K562 (cell line): ENCODE measurements around the gene CTSW. TPM values are rescaled to one million over a fixed set of nuclear protein-coding genes. Genes with fewer than 3 reads are reported as not detected.
A peak's percentile ranks its signal among the peaks of the same experiment; 100 is the strongest.

Source experiments
- CBX2 ChIP-seq: fragments of 200-600 bp; sonication (generic); IDR thresholded peaks from one replicate; pipeline ENCODE4 v1.6.1; 2012; ENCODE audit warnings: mild to moderate bottlenecking, low read length, inconsistent platforms; ENCODE audit not compliant: insufficient read depth, poor library complexity, severe bottlenecking
- FOXP1 ChIP-seq: sonication (generic); formaldehyde crosslinking; IDR thresholded peaks from 2 replicates; pipeline ENCODE4 v1.8.0; 2022; ENCODE audit warnings: mild to moderate bottlenecking, missing genetic modification reagents
- GTF2F1 ChIP-seq: IDR thresholded peaks from 2 replicates; pipeline ENCODE4 v1.6.1; 2011; ENCODE audit warnings: low read depth, low read length, improper control_type of control experiment
- JUND ChIP-seq, 2 experiments: IDR thresholded peaks; 2 replicates in 1 of 2; 3 replicates in 1 of 2; pipeline ENCODE4 v1.6.1; 2011; ENCODE audit warnings: borderline replicate concordance in 2 of 2, low read depth in 2 of 2, low read length in 2 of 2, improper control_type of control experiment in 1 of 2, missing biosample characterization in 1 of 2, missing genetic modification characterization in 1 of 2, missing genetic modification reagents in 1 of 2
- NR2C2 ChIP-seq, 2 experiments: fragments of 200-800 bp in 1 of 2; sonication (Bioruptor generic) in 1 of 2; sonication (generic) in 1 of 2; formaldehyde crosslinking in 1 of 2; IDR thresholded peaks; 2 replicates each; pipeline versions ENCODE4 v1.6.1 to v1.8.0; 2016 to 2022; ENCODE audit warnings: mild to moderate bottlenecking in 1 of 2, missing compliant biosample characterization in 1 of 2, missing genetic modification characterization in 1 of 2, missing genetic modification reagents in 1 of 2
- NR4A1 ChIP-seq, 2 experiments: fragments of 250-450 bp in 1 of 2; fragments of 450-650 bp in 1 of 2; sonication (Bioruptor Pico) in 1 of 2; IDR thresholded peaks; 2 replicates each; pipeline versions ENCODE4 v1.4.0 to v1.6.1; 2016 to 2020; ENCODE audit warnings: mild to moderate bottlenecking in 2 of 2, missing compliant biosample characterization in 1 of 2, missing genetic modification characterization in 1 of 2, moderate library complexity in 1 of 2
- POLR3A ChIP-seq: IDR thresholded peaks from 2 replicates; pipeline ENCODE4 v1.6.1; 2011; ENCODE audit warnings: borderline replicate concordance, mild to moderate bottlenecking, moderate library complexity; ENCODE audit not compliant: insufficient read length, insufficient read depth; ENCODE audit errors: extremely low read depth
- PTBP1 ChIP-seq: fragments of 200-400 bp; formaldehyde crosslinking; IDR thresholded peaks from 2 replicates; pipeline ENCODE4 v1.6.1; 2017; ENCODE audit warnings: low read depth, low read length
- SIN3A ChIP-seq, 2 experiments: fragments of 150-350 bp in 1 of 2; IDR thresholded peaks; 2 replicates each; pipeline ENCODE4 v1.6.1; 2011 to 2016; ENCODE audit warnings: borderline replicate concordance in 2 of 2, low read depth in 2 of 2, low read length in 2 of 2, mild to moderate bottlenecking in 2 of 2, moderate library complexity in 2 of 2; ENCODE audit not compliant: control insufficient read depth in 1 of 2
- SOX6 ChIP-seq: fragments of 450-650 bp; IDR thresholded peaks from 2 replicates; pipeline ENCODE4 v1.6.1; 2014; ENCODE audit warnings: mild to moderate bottlenecking
- TARDBP ChIP-seq: fragments of 450-650 bp; IDR thresholded peaks from 2 replicates; pipeline ENCODE4 v1.6.1; 2016
- THRAP3 ChIP-seq: fragments of 450-650 bp; IDR thresholded peaks from 2 replicates; pipeline ENCODE4 v1.6.1; 2016; ENCODE audit warnings: mild to moderate bottlenecking, inconsistent platforms, borderline replicate concordance
- USF2 ChIP-seq: sonication (generic); formaldehyde crosslinking; IDR thresholded peaks from 2 replicates; pipeline ENCODE4 v1.5.0; 2020; ENCODE audit warnings: missing genetic modification reagents
- YY1 ChIP-seq, 3 experiments: IDR thresholded peaks; 2 replicates each; pipeline ENCODE4 v1.6.1; 2011; ENCODE audit warnings: low read length in 2 of 3, mild to moderate bottlenecking in 2 of 3, moderate library complexity in 2 of 3, borderline replicate concordance in 1 of 3, control low read depth in 1 of 3, low read depth in 1 of 3; ENCODE audit not compliant: insufficient read depth in 3 of 3, insufficient replicate concordance in 2 of 3, control insufficient read depth in 1 of 3, insufficient read length in 1 of 3; ENCODE audit errors: extremely low read depth in 1 of 3
- ZBED1 ChIP-seq: IDR thresholded peaks from 2 replicates; pipeline ENCODE4 v1.6.1; 2014
- ZBTB11 ChIP-seq, 3 experiments: fragments of 200-800 bp in 1 of 3; fragments of 250-450 bp in 1 of 3; fragments of 450-650 bp in 1 of 3; sonication (Bioruptor Pico) in 1 of 3; sonication (Bioruptor generic) in 1 of 3; formaldehyde crosslinking in 1 of 3; IDR thresholded peaks; 2 replicates each; pipeline versions ENCODE4 v1.6.1 to v1.8.0; 2016 to 2022; ENCODE audit warnings: mild to moderate bottlenecking in 2 of 3, missing genetic modification characterization in 2 of 3, missing compliant biosample characterization in 1 of 3, moderate library complexity in 1 of 3
- ZNF274 ChIP-seq: IDR thresholded peaks from 2 replicates; pipeline ENCODE4 v1.6.1; 2011; ENCODE audit warnings: low read depth, mild to moderate bottlenecking, low read length, moderate library complexity, borderline replicate concordance
- polyA plus RNA-seq, 8 experiments: library from polyadenylated mRNA; depleted of rRNA in 4 of 8; stranded (reverse) in 5 of 8; unstranded in 3 of 8; fragments of >200 nt; fragmentation: Nextera tagmentation in 2 of 8; fragmentation: Illumina TruSeq in 1 of 8; extraction: Ambion mirVana in 2 of 8; extraction: Trizol in 1 of 8; gene quantifications; 2 replicates each; pipeline versions ENCODE4 v1.2.1 to v1.2.3, GENCODE V29; 2011 to 2014; ENCODE audit warnings: inconsistent platforms in 1 of 8, missing spikeins in 1 of 8
- total RNA-seq, 7 experiments: library from RNA; depleted of rRNA in 6 of 7; stranded (reverse); fragments of >200 nt in 6 of 7; fragmentation: Illumina TruSeq in 2 of 7; extraction: Trizol in 2 of 7; gene quantifications; 2 replicates each; pipeline versions ENCODE4 v1.2.1 to v1.2.3, GENCODE V29; 2011 to 2021; ENCODE audit warnings: low replicate concordance in 1 of 7
- TF ChIP-seq, protein P1 (sequence below): fragments of 450-650 bp; IDR thresholded peaks from 2 replicates; pipeline ENCODE4 v1.7.0; 2016; ENCODE audit warnings: borderline replicate concordance

Gene CTSW
- total and polyA plus RNA-seq, 9 of the 15 experiments (the other 6 are each of a cell fraction or from before 2014, with no cell fraction given), result 0.04 TPM; not detected in 8

DNA sequence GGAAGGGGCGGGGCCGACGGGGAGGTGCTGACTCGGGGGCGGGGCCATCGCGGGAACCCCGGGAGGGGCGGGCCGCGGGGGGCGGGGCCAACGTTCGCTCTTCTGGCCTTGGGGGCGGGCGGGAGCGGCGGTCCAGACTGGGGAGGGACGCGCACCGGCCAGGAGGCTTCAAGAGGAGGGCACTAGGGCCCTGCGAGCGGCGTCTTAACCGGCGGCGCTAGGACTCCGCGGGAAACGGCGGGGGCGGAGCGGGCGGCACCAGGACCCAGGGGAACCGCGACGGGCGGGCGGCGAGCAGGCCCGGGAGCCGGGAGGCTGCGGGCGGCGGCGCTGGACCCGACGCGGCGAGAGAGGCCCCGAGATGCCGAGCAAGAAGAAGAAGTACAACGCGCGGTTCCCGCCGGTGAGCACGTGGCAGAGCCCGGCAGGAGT is 39.5 kb downstream of the CTSW start, which contains the start of gene DRAP1 (continued):
- peak in 1 of 2 experiments; percentile 79; a peak in 2 of 4 replicates for TF ChIP-seq SIN3A (IDR thresholded peaks at IDR 0.05; ENCODE audit: borderline replicate concordance in 2 of 2, control insufficient read depth in 1 of 2, low read depth in 2 of 2, low read length in 2 of 2)
- no peak for TF ChIP-seq POLR3A
- peak; percentile 81; the same call in 1 of the 2 replicates for TF ChIP-seq FOXP1 (CRISPR knock-in tag)
- TF ChIP-seq, protein P1, sequence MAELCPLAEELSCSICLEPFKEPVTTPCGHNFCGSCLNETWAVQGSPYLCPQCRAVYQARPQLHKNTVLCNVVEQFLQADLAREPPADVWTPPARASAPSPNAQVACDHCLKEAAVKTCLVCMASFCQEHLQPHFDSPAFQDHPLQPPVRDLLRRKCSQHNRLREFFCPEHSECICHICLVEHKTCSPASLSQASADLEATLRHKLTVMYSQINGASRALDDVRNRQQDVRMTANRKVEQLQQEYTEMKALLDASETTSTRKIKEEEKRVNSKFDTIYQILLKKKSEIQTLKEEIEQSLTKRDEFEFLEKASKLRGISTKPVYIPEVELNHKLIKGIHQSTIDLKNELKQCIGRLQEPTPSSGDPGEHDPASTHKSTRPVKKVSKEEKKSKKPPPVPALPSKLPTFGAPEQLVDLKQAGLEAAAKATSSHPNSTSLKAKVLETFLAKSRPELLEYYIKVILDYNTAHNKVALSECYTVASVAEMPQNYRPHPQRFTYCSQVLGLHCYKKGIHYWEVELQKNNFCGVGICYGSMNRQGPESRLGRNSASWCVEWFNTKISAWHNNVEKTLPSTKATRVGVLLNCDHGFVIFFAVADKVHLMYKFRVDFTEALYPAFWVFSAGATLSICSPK, result no peak
- peak in 1 of 3 experiments; percentile 74; a peak in 1 of 6 replicates for TF ChIP-seq ZBTB11 (CRISPR knock-in tag; IDR thresholded peaks at IDR 0.05)
- peak; percentile 68; the same call in 1 of the 2 replicates for TF ChIP-seq TARDBP
- TF ChIP-seq NR4A1 (CRISPR knock-in tag; IDR thresholded peaks at IDR 0.05), result peak; percentile 40; the same call in 1 of the 2 replicates
- no peak for TF ChIP-seq NR4A1 (tag; IDR thresholded peaks at IDR 0.05)
- peak; percentile 67; the same call in 1 of the 2 replicates for TF ChIP-seq SOX6
- peak; percentile 67 for TF ChIP-seq NR2C2 (CRISPR knock-in tag; IDR thresholded peaks at IDR 0.05)
- TF ChIP-seq NR2C2 (tag; IDR thresholded peaks at IDR 0.05), result peak; percentile 76
- no peak for TF ChIP-seq PTBP1
- no peak for TF ChIP-seq USF2 (CRISPR knock-in tag)
- no peak for TF ChIP-seq THRAP3
- no peak for TF ChIP-seq GTF2F1
- TF ChIP-seq YY1 (IDR thresholded peaks at IDR 0.05; ENCODE audit: borderline replicate concordance in 1 of 3, control insufficient read depth in 1 of 3, extremely low read depth in 1 of 3, insufficient read depth in 3 of 3, insufficient read length in 1 of 3, insufficient replicate concordance in 2 of 3, low read depth in 1 of 3, low read length in 2 of 3), result no peak
- TF ChIP-seq CBX2, result no peak
- no peak for TF ChIP-seq ZNF274
- peak; percentile 68; the same call in 1 of the 2 replicates for TF ChIP-seq ZBED1
- peak; percentile 66 for TF ChIP-seq JUND (IDR thresholded peaks at IDR 0.05; ENCODE audit: borderline replicate concordance, low read depth, low read length)
- peak; percentile 34; the same call in 1 of the 3 replicates for TF ChIP-seq JUND (tag; IDR thresholded peaks at IDR 0.05; ENCODE audit: borderline replicate concordance, low read depth, low read length)
